Skeletal muscle tissue (tissue), 4 donors: ENCODE data around the gene RHOV. TPM values are rescaled to one million over a fixed set of nuclear protein-coding genes. Genes with fewer than 3 reads are reported as not detected.
A peak's percentile ranks its signal among the peaks of the same experiment; 100 is the strongest.

Experiments used
- H3K27ac ChIP-seq: one replicate; pipeline ENCODE4 v1.7.0; 2013; ENCODE audit warnings: mild to moderate bottlenecking, low read depth, low read length, inconsistent platforms
- H3K27me3 ChIP-seq, 3 donors: one replicate each; pipeline ENCODE4 v1.7.0; 2013; ENCODE audit warnings: low read length in 3 of 3; ENCODE audit not compliant: control insufficient read depth in 3 of 3, insufficient read depth in 3 of 3
- H3K36me3 ChIP-seq, 3 donors: one replicate each; pipeline ENCODE4 v1.7.0; 2013; ENCODE audit warnings: low read length in 3 of 3; ENCODE audit not compliant: control insufficient read depth in 3 of 3, insufficient read depth in 3 of 3
- H3K4me1 ChIP-seq, 3 donors: one replicate each; pipeline ENCODE4 v1.7.0; 2013; ENCODE audit warnings: low read length in 3 of 3, mild to moderate bottlenecking in 3 of 3; ENCODE audit not compliant: control insufficient read depth in 3 of 3, insufficient read depth in 3 of 3
- H3K4me3 ChIP-seq, 3 donors: one replicate each; pipeline ENCODE4 v1.7.0; 2013; ENCODE audit warnings: low read length in 3 of 3
- H3K9ac ChIP-seq, 3 donors: one replicate each; pipeline ENCODE4 v1.7.0; 2013; ENCODE audit warnings: low read length in 3 of 3, mild to moderate bottlenecking in 3 of 3, moderate library complexity in 2 of 3, low read depth in 1 of 3
- H3K9me3 ChIP-seq, 3 donors: one replicate each; pipeline ENCODE4 v1.7.0; 2013; ENCODE audit warnings: low read length in 3 of 3; ENCODE audit not compliant: control insufficient read depth in 3 of 3
- total RNA-seq: library from RNA; depleted of rRNA; stranded (reverse); fragments of >200 nt; gene quantifications from one replicate; pipeline ENCODE4 v1.2.3, GENCODE V29; 2014
- donor health status: Osteomylitis.

The RHOV gene
- total RNA-seq, 1 donor from 2014 or later: 1.0 TPM

DNA sequence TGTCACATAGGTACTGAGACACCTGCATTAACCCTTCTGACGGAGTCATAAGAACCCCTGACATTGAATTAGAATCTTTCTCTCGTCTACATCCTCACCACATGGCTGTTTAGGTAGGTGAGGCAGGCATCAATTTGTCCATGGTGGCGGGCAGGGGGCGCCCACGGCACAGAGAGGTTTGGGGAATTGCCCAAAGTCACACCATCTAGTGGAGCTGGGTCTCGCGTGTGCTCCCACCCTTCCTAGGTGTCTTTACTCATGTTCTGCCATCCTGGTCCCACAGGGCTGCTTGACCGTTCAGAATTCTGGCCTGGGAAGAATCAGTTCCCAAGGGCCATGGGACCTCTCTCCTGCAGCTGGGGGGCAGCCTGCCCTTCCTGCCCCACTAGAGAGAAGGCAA is 40.5 kb upstream of the RHOV start:
- no peaks in the 10 kb centered on the region for H3K9me3 ChIP-seq
- no peak overlapping the region for H3K27ac ChIP-seq
- H3K36me3 ChIP-seq: no peaks in the 10 kb centered on the region
- no peak overlapping the region for H3K4me3 ChIP-seq
- peak overlapping the region in 1 of 3 donors; percentile 25 for H3K9ac ChIP-seq
- peaks cover 0 to 5% (median 0%) of the 10 kb centered on the region in 3 donors for H3K27me3 ChIP-seq
- H3K4me1 ChIP-seq: peaks cover 8 to 29% (median 10%) of the 10 kb centered on the region in 3 donors

DNA sequence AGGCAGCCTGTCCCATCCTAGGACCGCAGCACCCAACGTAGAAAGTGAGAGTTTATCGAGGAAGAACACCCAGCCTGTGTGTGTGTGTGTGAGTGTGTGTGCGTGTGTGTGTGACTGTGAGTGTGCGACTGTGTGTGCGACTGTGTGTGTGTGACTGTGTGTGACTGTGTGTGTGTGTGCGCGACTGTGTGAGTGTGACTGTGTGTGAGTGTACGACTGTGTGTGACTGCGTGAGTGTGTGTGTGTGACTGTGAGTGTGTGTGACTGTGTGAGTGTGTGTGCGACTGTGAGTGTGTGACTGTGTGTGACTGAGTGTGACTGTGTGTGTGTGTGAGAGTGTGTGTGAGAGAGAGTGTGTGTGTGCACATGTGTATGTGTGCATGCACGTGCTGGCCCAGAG is 40.0 kb upstream of the RHOV start:
- H3K9ac ChIP-seq: no peak overlapping the region
- H3K36me3 ChIP-seq: no peaks in the 10 kb centered on the region
- peaks cover 0 to 5% (median 0%) of the 10 kb centered on the region in 3 donors for H3K27me3 ChIP-seq
- peaks cover 12 to 31% (median 15%) of the 10 kb centered on the region in 3 donors for H3K4me1 ChIP-seq
- no peaks in the 10 kb centered on the region for H3K9me3 ChIP-seq
- H3K4me3 ChIP-seq: no peak overlapping the region
- H3K27ac ChIP-seq: no peak overlapping the region

GRCh38 chr15:40912478-40912877 is 38.4 kb upstream of the RHOV start:
- Histone ChIP-seq H3K9ac (no peak overlapping the region), H3K9me3 (no peaks in the 10 kb centered on the region), H3K27ac (no peak overlapping the region), H3K4me1 (peaks cover 13 to 35% (median 22%) of the 10 kb centered on the region in 3 donors), H3K27me3 (no peaks in the 10 kb centered on the region), H3K4me3 (no peak overlapping the region), H3K36me3 (no peaks in the 10 kb centered on the region)

DNA sequence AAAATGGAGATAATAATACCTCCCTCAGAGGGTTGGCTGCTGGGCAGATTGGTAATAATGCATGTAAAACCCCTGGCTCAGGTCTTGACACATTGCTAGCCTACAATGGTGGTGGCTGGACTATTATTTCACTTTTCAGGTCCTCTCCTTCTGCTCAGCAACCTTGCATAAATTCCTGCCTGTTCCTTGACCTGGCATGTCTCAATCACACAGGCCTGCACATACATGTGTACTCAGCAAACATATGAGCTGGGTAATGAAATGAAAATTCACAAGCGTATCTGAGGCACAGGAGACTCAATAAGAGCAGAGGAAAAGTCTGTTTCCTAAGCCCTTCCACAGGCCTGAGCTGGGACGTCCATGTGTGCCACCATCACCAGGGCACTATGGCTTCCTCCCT is 37.7 kb upstream of the RHOV start:
- Histone ChIP-seq H3K9ac (no peak overlapping the region), H3K27me3 (no peaks in the 10 kb centered on the region), H3K36me3 (no peaks in the 10 kb centered on the region), H3K27ac (no peak overlapping the region), H3K4me1 (peaks cover 18 to 43% (median 30%) of the 10 kb centered on the region in 3 donors), H3K4me3 (no peak overlapping the region), H3K9me3 (no peaks in the 10 kb centered on the region)

GRCh38 chr15:40911141-40911540 is 37.1 kb upstream of the RHOV start:
- Histone ChIP-seq H3K9me3 (no peaks in the 10 kb centered on the region), H3K9ac (no peak overlapping the region), H3K27ac (no peak overlapping the region), H3K27me3 (no peaks in the 10 kb centered on the region), H3K4me3 (no peak overlapping the region), H3K4me1 (peaks cover 24 to 47% (median 36%) of the 10 kb centered on the region in 3 donors), H3K36me3 (no peaks in the 10 kb centered on the region)

DNA sequence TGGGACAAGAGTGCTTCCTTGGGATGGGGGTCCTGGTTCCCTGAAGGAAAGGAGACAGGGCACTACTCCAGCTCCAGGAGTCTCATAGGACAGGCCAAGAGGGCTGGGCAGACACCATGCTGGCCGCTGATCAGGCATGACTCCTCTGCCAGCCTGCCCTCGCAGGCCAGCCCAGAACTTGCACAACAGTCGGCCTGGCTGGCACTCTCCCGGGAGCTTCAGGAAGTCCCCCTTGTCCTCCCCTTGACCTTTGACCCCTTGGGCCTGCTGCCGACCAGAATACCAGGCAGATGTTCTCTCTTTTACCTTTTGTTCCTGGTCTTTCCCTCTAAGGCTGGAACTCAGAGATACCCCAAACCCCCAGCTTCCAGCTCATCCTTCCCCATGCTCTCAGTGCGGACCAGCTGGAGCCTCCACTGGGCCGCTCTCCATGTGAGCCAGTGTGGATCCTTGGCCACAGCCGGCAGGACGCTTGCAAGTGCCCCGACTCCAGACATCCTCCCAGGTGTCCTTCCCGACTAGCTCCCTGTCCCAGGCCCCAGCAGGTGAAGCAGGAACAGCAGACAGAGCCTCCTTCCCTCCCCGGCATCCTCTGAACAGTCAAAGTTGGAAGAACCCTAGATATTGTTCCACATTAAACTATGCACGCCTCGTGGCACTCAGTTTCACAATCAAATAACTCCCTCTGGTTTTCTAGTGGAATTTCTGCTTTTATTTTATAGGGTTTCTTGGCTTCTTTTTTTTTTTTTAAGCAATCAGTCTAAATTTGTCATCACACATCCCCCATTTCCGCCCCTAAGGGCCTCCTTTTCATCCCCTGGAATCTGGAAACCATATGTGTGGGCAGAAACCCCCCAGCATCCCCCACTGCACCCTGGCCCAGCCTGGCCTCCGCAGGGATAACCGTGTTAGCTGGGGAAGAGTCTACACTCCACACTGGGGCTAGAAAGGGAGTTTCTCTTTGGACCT is 35.9 kb upstream of the RHOV start:
- no peak overlapping the region for H3K27ac ChIP-seq

GRCh38 chr15:40908095-40908494 is 34.1 kb upstream of the RHOV start:
- no peak overlapping the region for H3K9ac ChIP-seq

More for the DNA sequence above, 35.9 kb upstream of the RHOV start:
- Histone ChIP-seq H3K4me1 (peaks cover 31 to 52% (median 45%) of the 10 kb centered on the region in 3 donors), H3K4me3 (no peak overlapping the region), H3K36me3 (no peaks in the 10 kb centered on the region), H3K9ac (peak overlapping the region in 2 of 3 donors; percentile 45 to 50), H3K27me3 (no peaks in the 10 kb centered on the region), H3K9me3 (no peaks in the 10 kb centered on the region)

GRCh38 chr15:40906991-40907802 is 33.2 kb upstream of the RHOV start:
- Histone ChIP-seq H3K9ac (peak overlapping the region; percentile 75 to 86 (median 84)), H3K4me3 (peak overlapping the region; percentile 65 to 78 (median 76)), H3K36me3 (peaks cover 15 to 16% (median 16%) of the 10 kb centered on the region in 3 donors), H3K4me1 (peaks cover 41 to 65% (median 55%) of the 10 kb centered on the region in 3 donors), H3K27ac (peak overlapping the region; percentile 98), H3K9me3 (no peaks in the 10 kb centered on the region), H3K27me3 (no peaks in the 10 kb centered on the region)

More at GRCh38 chr15:40908095-40908494, 34.1 kb upstream of the RHOV start:
- Histone ChIP-seq H3K9me3 (no peaks in the 10 kb centered on the region), H3K27ac (no peak overlapping the region), H3K36me3 (peaks cover 8 to 9% (median 8%) of the 10 kb centered on the region in 3 donors), H3K4me3 (no peak overlapping the region), H3K27me3 (no peaks in the 10 kb centered on the region), H3K4me1 (peaks cover 41 to 63% (median 55%) of the 10 kb centered on the region in 3 donors)

GRCh38 chr15:40906091-40906990 is 32.3 kb upstream of the RHOV start:
- peak overlapping the region; percentile 75 to 86 (median 84) for H3K9ac ChIP-seq
- H3K4me1 ChIP-seq: peaks cover 41 to 65% (median 53%) of the 10 kb centered on the region in 3 donors
- H3K27ac ChIP-seq: peak overlapping the region; percentile 98
- no peaks in the 10 kb centered on the region for H3K27me3 ChIP-seq
- H3K4me3 ChIP-seq: peak overlapping the region; percentile 65 to 78 (median 76)
- H3K9me3 ChIP-seq: no peaks in the 10 kb centered on the region
- peaks cover 15 to 16% (median 16%) of the 10 kb centered on the region in 3 donors for H3K36me3 ChIP-seq
